Ishikawa (cell line): Measurements from ENCODE around the gene TAF15.

Experiments
- REST ChIP-seq: IDR thresholded peaks from 2 replicates; pipeline ENCODE4 v1.6.1; 2012; ENCODE audit warnings: low read depth, mild to moderate bottlenecking
- TEAD4 ChIP-seq: IDR thresholded peaks from 2 replicates; pipeline ENCODE4 v1.6.1; 2012

DNA sequence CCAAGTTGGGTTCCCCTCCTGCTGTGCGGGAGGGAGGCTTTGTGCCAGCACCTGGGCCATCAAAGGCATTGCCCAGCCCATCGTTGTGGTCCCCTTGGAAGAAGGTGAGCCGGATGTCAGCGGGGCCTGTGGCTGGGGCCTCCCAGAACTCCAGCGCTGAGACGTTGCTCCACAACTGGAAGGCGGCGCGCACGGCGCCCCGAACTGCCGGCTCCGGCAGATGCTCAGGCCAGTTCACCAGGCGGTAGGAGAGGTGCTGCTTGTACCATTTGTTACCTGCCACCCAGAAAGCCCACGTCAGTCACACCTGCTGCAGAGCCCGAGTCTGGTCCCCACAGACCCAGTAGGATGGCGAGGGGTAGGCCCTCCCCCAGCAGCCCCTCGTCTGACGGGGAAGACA lies 36.2 kb upstream of the TAF15 start:
- no peak for TF ChIP-seq TEAD4
- no peak for TF ChIP-seq REST
